GM12878 (cell line): Measurements from ENCODE around the gene HSPA1B. TPM values are rescaled to one million over a fixed set of nuclear protein-coding genes. Genes with fewer than 3 reads are reported as not detected.

Experiments
- GATAD2B ChIP-seq: fragments of 450-650 bp; conservative IDR thresholded peaks from 2 replicates; pipeline ENCODE4 v1.6.1; 2017; ENCODE audit warnings: low read depth, mild to moderate bottlenecking, moderate library complexity
- HDAC2 ChIP-seq: fragments of 200-600 bp; sonication (generic); IDR thresholded peaks from 2 replicates; pipeline ENCODE4 v1.6.1; 2017
- KDM1A ChIP-seq: fragments of 200-600 bp; sonication (generic); IDR thresholded peaks from 2 replicates; pipeline ENCODE4 v1.6.1; 2016; ENCODE audit warnings: borderline replicate concordance
- NFYA ChIP-seq: IDR thresholded peaks from 2 replicates; pipeline ENCODE4 v1.6.1; 2011; ENCODE audit warnings: low read depth, mild to moderate bottlenecking, low read length, improper control_type of control experiment, borderline replicate concordance
- RCOR1 ChIP-seq: conservative IDR thresholded peaks from 2 replicates; pipeline ENCODE4 v1.6.1; 2012; ENCODE audit warnings: low read depth, low read length, improper control_type of control experiment
- RFX5 ChIP-seq: IDR thresholded peaks from 2 replicates; pipeline ENCODE4 v1.6.1; 2011; ENCODE audit warnings: low read depth, low read length, improper control_type of control experiment
- STAT3 ChIP-seq: IDR thresholded peaks from 2 replicates; pipeline ENCODE4 v1.6.1; 2011; ENCODE audit warnings: low read depth, low read length, improper control_type of control experiment
- SUPT20H ChIP-seq: IDR thresholded peaks from 2 replicates; pipeline ENCODE4 v1.6.1; 2011; ENCODE audit warnings: low read depth, mild to moderate bottlenecking, low read length, moderate library complexity, borderline replicate concordance; ENCODE audit not compliant: control insufficient read depth
- TARDBP ChIP-seq: IDR thresholded peaks from 2 replicates; pipeline ENCODE4 v1.6.1; 2016; ENCODE audit warnings: borderline replicate concordance
- ZNF384 ChIP-seq: IDR thresholded peaks from 2 replicates; pipeline ENCODE4 v1.6.1; 2012; ENCODE audit warnings: low read depth, mild to moderate bottlenecking, low read length, improper control_type of control experiment, borderline replicate concordance
- polyA plus RNA-seq, 11 experiments: library from polyadenylated mRNA; depleted of rRNA in 4 of 11; unstranded in 6 of 11; stranded (reverse) in 5 of 11; fragments of >200 nt; fragmentation: Nextera tagmentation in 4 of 11; fragmentation: Illumina TruSeq in 1 of 11; extraction: Ambion mirVana in 4 of 11; extraction: Trizol in 1 of 11; gene quantifications; 1 replicate in 1 of 11; 2 replicates in 10 of 11; pipeline versions ENCODE4 v1.2.1 to v1.2.3, GENCODE V29; 2011 to 2016; ENCODE audit warnings: inconsistent platforms in 2 of 11, missing spikeins in 2 of 11, low read depth in 1 of 11
- total RNA-seq, 4 experiments: library from RNA; depleted of rRNA in 3 of 4; stranded (reverse); fragments of >200 nt in 3 of 4; fragmentation: Illumina TruSeq in 1 of 4; extraction: Trizol in 1 of 4; gene quantifications; 2 replicates each; pipeline versions ENCODE4 v1.2.1 to v1.2.3, GENCODE V29; 2013 to 2021
- TF ChIP-seq, protein P1 (sequence below): IDR thresholded peaks from 2 replicates; pipeline ENCODE4 v1.6.1; 2012; ENCODE audit warnings: improper control_type of control experiment, low read depth, low read length; ENCODE audit not compliant: insufficient replicate concordance

HSPA1B gene
- total and polyA plus RNA-seq, 10 of the 15 experiments (the other 5 are each of a cell fraction or from before 2014, with no cell fraction given), result 0.11 to 40.5 (median 12.8) TPM

GRCh38 chr6:31874084-31874670 is 46.6 kb downstream of the HSPA1B start (continued):
- TF ChIP-seq, protein P1, sequence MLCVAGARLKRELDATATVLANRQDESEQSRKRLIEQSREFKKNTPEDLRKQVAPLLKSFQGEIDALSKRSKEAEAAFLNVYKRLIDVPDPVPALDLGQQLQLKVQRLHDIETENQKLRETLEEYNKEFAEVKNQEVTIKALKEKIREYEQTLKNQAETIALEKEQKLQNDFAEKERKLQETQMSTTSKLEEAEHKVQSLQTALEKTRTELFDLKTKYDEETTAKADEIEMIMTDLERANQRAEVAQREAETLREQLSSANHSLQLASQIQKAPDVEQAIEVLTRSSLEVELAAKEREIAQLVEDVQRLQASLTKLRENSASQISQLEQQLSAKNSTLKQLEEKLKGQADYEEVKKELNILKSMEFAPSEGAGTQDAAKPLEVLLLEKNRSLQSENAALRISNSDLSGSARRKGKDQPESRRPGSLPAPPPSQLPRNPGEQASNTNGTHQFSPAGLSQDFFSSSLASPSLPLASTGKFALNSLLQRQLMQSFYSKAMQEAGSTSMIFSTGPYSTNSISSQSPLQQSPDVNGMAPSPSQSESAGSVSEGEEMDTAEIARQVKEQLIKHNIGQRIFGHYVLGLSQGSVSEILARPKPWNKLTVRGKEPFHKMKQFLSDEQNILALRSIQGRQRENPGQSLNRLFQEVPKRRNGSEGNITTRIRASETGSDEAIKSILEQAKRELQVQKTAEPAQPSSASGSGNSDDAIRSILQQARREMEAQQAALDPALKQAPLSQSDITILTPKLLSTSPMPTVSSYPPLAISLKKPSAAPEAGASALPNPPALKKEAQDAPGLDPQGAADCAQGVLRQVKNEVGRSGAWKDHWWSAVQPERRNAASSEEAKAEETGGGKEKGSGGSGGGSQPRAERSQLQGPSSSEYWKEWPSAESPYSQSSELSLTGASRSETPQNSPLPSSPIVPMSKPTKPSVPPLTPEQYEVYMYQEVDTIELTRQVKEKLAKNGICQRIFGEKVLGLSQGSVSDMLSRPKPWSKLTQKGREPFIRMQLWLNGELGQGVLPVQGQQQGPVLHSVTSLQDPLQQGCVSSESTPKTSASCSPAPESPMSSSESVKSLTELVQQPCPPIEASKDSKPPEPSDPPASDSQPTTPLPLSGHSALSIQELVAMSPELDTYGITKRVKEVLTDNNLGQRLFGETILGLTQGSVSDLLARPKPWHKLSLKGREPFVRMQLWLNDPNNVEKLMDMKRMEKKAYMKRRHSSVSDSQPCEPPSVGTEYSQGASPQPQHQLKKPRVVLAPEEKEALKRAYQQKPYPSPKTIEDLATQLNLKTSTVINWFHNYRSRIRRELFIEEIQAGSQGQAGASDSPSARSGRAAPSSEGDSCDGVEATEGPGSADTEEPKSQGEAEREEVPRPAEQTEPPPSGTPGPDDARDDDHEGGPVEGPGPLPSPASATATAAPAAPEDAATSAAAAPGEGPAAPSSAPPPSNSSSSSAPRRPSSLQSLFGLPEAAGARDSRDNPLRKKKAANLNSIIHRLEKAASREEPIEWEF, result no peak
- no peak for TF ChIP-seq ZNF384
- no peak for TF ChIP-seq HDAC2
- TF ChIP-seq NFYA, result no peak
- no peak for TF ChIP-seq KDM1A
- TF ChIP-seq GATAD2B, result no peak
- TF ChIP-seq STAT3, result no peak
- TF ChIP-seq RFX5, result no peak
- TF ChIP-seq SUPT20H, result no peak
- no peak for TF ChIP-seq TARDBP
- TF ChIP-seq RCOR1, result no peak
